ENCODE data around the gene KCNB1. TPM values are rescaled to one million over a fixed set of nuclear protein-coding genes. Genes with fewer than 3 reads are reported as not detected.

Gene KCNB1
- total and polyA plus RNA-seq, 2 experiments from 2014 or later = 0.11 to 0.13 TPM

GRCh38 chr20:49415668-49416044, 66.8 kb downstream of the KCNB1 start:
- 72 to 76% methylated on average over 8 of the region's 8 CpGs for WGBS, 2 experiments (ENCODE audit: low coverage in 1 of 2, low lambda C conversion rate in 2 of 2, missing lambda C conversion rate in 2 of 2)
- peaks cover 21% of the 10 kb centered on the region; the same call in 1 of the 2 replicates for H3K27me3 ChIP-seq (replicated peaks; ENCODE audit: insufficient read depth)
- DNase-seq = no peak

GRCh38 chr20:49415005-49415667, 67.3 kb downstream of the KCNB1 start:
- H3K4me3 ChIP-seq = no peak overlapping the region
- 78 to 87% methylated on average over 8 of the region's 8 CpGs for WGBS, 2 experiments (ENCODE audit: low coverage in 1 of 2, low lambda C conversion rate in 2 of 2, missing lambda C conversion rate in 2 of 2)
- H3K9ac ChIP-seq = no peak overlapping the region
- no peaks in the 10 kb centered on the region for H3K9me2 ChIP-seq (ENCODE audit: insufficient read depth)
- no peaks in the 10 kb centered on the region for H3K4me1 ChIP-seq (ENCODE audit: insufficient read depth)
- no peaks in the 10 kb centered on the region for H3K36me3 ChIP-seq (ENCODE audit: low read depth)
- H4K20me1 ChIP-seq (ENCODE audit: insufficient read depth) = no peaks in the 10 kb centered on the region
- in situ Hi-C loops (cut with MboI) = no loop called here
- H3K79me2 ChIP-seq (ENCODE audit: insufficient read depth) = no peaks in the 10 kb centered on the region
- H3K9me3 ChIP-seq (ENCODE audit: low read depth) = no peaks in the 10 kb centered on the region
- TF ChIP-seq EZH2 (IDR thresholded peaks at IDR 0.05; ENCODE audit: insufficient read depth, poor library complexity, severe bottlenecking) (no peak), EZH2phosphoT487 (IDR thresholded peaks at IDR 0.05; ENCODE audit: insufficient read depth, low read depth) (no peak)
- no peak overlapping the region for H3K4me2 ChIP-seq (ENCODE audit: unreplicated experiment)
- H3F3A ChIP-seq (ENCODE audit: insufficient read depth) = no peaks in the 10 kb centered on the region
- H3K27ac ChIP-seq = no peak overlapping the region
- H3K27me3 ChIP-seq (replicated peaks; ENCODE audit: insufficient read depth) = peaks cover 21% of the 10 kb centered on the region; the same call in 1 of the 2 replicates
- no peak overlapping the region for H2AFZ ChIP-seq
- DNase-seq = no peak

More at GRCh38 chr20:49415668-49416044, 66.8 kb downstream of the KCNB1 start:
- TF ChIP-seq EZH2 (IDR thresholded peaks at IDR 0.05; ENCODE audit: insufficient read depth, poor library complexity, severe bottlenecking) (no peak), EZH2phosphoT487 (IDR thresholded peaks at IDR 0.05; ENCODE audit: insufficient read depth, low read depth) (no peak)
- Histone ChIP-seq H3K4me2 (ENCODE audit: unreplicated experiment) (no peak overlapping the region), H3K36me3 (ENCODE audit: low read depth) (no peaks in the 10 kb centered on the region), H3K9me3 (ENCODE audit: low read depth) (no peaks in the 10 kb centered on the region), H3K9me2 (ENCODE audit: insufficient read depth) (no peaks in the 10 kb centered on the region), H3K9ac (no peak overlapping the region), H3K4me3 (no peak overlapping the region), H3K79me2 (ENCODE audit: insufficient read depth) (no peaks in the 10 kb centered on the region), H3F3A (ENCODE audit: insufficient read depth) (no peaks in the 10 kb centered on the region), H4K20me1 (ENCODE audit: insufficient read depth) (no peaks in the 10 kb centered on the region), H3K27ac (no peak overlapping the region), H2AFZ (no peak overlapping the region), H3K4me1 (ENCODE audit: insufficient read depth) (no peaks in the 10 kb centered on the region)
- in situ Hi-C loops (cut with MboI) = no loop called here

GRCh38 chr20:49413677-49414076, 68.8 kb downstream of the KCNB1 start:
- Histone ChIP-seq H2AFZ (no peak overlapping the region), H3K27me3 (replicated peaks; ENCODE audit: insufficient read depth) (peaks cover 21% of the 10 kb centered on the region; the same call in 1 of the 2 replicates), H3K4me1 (ENCODE audit: insufficient read depth) (no peaks in the 10 kb centered on the region), H3K36me3 (ENCODE audit: low read depth) (no peaks in the 10 kb centered on the region), H3K9me3 (ENCODE audit: low read depth) (no peaks in the 10 kb centered on the region), H3K9ac (no peak overlapping the region), H3K79me2 (ENCODE audit: insufficient read depth) (no peaks in the 10 kb centered on the region), H4K20me1 (ENCODE audit: insufficient read depth) (no peaks in the 10 kb centered on the region), H3K9me2 (ENCODE audit: insufficient read depth) (no peaks in the 10 kb centered on the region), H3K4me2 (ENCODE audit: unreplicated experiment) (no peak overlapping the region), H3K4me3 (no peak overlapping the region), H3K27ac (no peak overlapping the region), H3F3A (ENCODE audit: insufficient read depth) (no peaks in the 10 kb centered on the region)
- no peak for DNase-seq
- in situ Hi-C loops (cut with MboI) = no loop called here
- WGBS, 2 experiments (ENCODE audit: low coverage in 1 of 2, low lambda C conversion rate in 2 of 2, missing lambda C conversion rate in 2 of 2) = 69 to 79% methylated on average over 4 of the region's 4 CpGs
- TF ChIP-seq EZH2phosphoT487 (IDR thresholded peaks at IDR 0.05; ENCODE audit: insufficient read depth, low read depth) (no peak), EZH2 (IDR thresholded peaks at IDR 0.05; ENCODE audit: insufficient read depth, poor library complexity, severe bottlenecking) (no peak)

GRCh38 chr20:49412953-49413352, 69.5 kb downstream of the KCNB1 start:
- peaks cover 21% of the 10 kb centered on the region; the same call in 1 of the 2 replicates for H3K27me3 ChIP-seq (replicated peaks; ENCODE audit: insufficient read depth)
- H3K4me1 ChIP-seq (ENCODE audit: insufficient read depth) = no peaks in the 10 kb centered on the region
- no peaks in the 10 kb centered on the region for H3K79me2 ChIP-seq (ENCODE audit: insufficient read depth)
- H3F3A ChIP-seq (ENCODE audit: insufficient read depth) = no peaks in the 10 kb centered on the region
- no peaks in the 10 kb centered on the region for H3K9me2 ChIP-seq (ENCODE audit: insufficient read depth)
- no peak overlapping the region for H2AFZ ChIP-seq
- no peak overlapping the region for H3K9ac ChIP-seq
- no peaks in the 10 kb centered on the region for H4K20me1 ChIP-seq (ENCODE audit: insufficient read depth)
- H3K27ac ChIP-seq = no peak overlapping the region
- no peak overlapping the region for H3K4me2 ChIP-seq (ENCODE audit: unreplicated experiment)
- TF ChIP-seq EZH2phosphoT487 (IDR thresholded peaks at IDR 0.05; ENCODE audit: insufficient read depth, low read depth) (no peak), EZH2 (IDR thresholded peaks at IDR 0.05; ENCODE audit: insufficient read depth, poor library complexity, severe bottlenecking) (no peak)
- 59 to 63% methylated on average over 6 of the region's 6 CpGs for WGBS, 2 experiments (ENCODE audit: low coverage in 1 of 2, low lambda C conversion rate in 2 of 2, missing lambda C conversion rate in 2 of 2)
- no peak for DNase-seq
- no peaks in the 10 kb centered on the region for H3K36me3 ChIP-seq (ENCODE audit: low read depth)
- H3K9me3 ChIP-seq (ENCODE audit: low read depth) = no peaks in the 10 kb centered on the region
- no peak overlapping the region for H3K4me3 ChIP-seq
- in situ Hi-C loops (cut with MboI) = no loop called here
